HG02840 (cell line): ENCODE results near the gene GDF10.

Source experiments
- ATAC-seq: cut with Tn5 transposase; IDR thresholded peaks from one replicate; pipeline ENCODE4 v1.9.1; 2021; ENCODE audit warnings: mild to moderate bottlenecking, moderate library complexity, moderate number of reproducible peaks; ENCODE audit not compliant: unreplicated experiment, low FRiP score

The GDF10 gene

DNA sequence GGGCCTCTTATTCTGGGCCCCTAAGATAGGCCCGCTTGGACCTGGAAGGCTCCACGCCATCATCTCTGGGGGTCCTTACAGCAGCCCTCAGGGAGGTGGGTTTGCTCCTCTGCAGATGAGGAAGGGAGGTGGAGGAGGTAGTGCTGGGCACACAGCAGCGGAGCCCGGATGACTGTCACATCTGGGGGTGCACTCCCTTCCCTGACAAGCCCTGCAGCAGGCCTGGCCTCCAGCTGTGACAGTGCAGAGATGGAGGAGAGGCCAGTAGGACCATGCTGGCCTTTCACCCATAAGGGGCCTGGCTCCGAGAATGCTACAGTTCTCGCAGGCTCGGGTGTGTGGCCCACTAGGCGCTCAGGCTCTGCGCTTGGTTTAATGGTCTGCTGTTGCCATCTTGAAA is 31.5 kb downstream of the GDF10 start:
- no peak for ATAC-seq

DNA sequence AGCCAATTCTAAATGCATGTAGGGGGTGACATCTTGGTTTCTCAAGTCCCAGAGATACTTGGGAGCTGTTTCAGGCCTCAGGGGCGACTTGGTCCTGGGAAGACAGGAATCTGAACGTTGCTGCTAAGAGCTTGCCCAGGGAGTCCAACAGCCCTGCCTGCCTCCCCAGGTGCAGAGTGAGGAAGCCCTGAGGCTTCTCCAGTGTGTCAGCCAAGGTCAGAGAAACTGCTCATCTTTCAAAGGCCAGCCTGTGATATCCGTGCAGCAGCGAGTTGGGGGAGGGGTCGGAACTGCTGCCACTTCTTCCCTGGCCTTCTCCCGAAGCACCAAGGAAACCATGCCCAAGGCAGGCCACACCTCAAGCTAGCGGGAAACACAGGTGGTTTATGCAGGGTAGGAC is 32.0 kb downstream of the GDF10 start:
- no peak for ATAC-seq

DNA sequence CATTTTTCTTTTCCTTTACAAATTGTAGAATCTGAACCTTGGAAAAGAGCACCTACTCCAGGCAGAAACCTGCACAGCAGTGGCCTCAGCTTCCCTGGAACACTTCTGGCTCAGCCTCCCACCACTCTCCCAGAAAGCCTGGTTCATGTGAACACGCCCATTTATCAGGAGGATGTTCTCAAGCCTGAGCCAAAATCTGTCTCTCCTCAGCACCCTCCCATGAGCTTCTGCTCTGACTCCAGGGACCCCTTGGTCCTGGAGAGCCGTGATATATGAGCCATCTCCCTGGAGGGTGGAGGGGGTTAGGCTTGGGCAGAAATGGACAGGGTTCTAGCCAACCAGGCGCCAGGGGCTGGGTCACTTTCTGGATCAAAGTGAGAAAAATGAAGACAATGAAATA is 32.4 kb downstream of the GDF10 start:
- ATAC-seq, result no peak

DNA sequence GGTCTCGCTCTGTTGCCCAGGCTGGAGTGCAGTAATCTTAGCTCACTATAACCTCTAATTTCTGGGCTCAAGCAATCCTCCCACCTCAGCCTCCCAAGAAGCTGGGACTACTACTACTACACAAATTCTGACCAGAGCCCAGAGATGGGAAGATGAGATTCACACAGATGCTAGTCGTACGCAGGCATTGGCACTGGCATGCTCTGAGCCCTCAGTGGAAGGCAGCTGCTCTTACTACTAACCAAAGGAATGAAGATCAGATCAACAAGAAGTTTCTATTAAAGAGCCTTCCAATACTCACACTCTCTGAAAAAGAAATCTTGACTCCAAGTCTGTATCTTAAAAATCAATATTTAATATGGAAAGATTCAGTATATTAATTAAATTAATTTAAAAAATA is 32.9 kb downstream of the GDF10 start:
- ATAC-seq, result no peak

DNA sequence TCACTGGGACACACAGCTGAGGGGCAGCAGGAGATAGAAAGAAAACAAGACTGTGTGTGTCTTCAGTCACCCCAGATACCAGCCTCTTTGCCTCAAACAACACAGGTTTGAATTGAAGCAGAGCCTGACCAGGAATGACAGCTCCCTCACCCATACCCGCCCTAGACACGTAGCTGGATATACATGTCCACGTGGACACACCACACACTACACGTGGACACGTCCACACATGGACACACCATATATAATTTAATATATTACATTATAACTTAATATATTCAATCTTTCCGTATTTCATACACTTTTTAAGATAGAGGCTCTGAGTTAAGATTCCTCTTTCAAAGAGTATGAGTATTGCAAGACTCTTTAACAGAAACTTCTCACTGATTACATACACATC is 33.5 kb downstream of the GDF10 start:
- ATAC-seq, result no peak

DNA sequence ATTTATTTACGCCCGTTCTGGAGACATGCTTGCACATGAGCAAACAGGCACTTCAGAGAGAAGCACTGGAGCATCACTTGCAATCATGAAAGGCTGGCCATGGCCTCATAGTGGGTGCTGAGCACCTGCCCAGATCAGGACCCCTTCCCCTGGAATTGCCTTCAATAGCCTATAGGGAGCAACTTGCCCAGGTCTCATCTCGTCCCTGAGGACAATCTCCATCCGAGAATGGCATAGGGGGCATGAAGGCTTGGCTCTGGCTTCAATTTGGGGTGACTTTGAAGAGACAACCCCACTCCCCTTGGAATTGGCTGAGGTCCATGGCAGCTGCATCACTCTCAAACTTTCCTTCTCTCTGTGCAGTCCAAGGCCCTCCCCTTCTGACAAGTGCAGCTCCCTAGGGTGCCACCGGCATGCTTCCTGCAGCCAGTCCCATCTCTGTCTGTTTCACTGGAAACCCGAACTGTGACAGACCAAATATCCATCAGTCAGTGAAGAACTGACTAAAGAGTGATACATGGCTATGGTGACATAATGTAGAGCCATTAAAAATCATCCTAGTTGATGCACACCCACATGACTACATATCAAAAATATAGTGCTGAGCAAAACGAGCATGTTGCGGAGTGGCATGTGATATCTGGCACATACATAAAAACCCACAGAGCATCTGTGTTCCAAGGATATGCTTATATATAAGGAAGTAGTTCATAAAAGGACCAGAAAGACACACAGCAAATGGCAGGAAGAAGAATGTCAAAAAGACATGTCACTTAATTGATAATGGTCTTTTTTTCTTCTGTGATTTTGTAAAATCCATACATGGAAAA is 34.7 kb downstream of the GDF10 start:
- ATAC-seq, result no peak

DNA sequence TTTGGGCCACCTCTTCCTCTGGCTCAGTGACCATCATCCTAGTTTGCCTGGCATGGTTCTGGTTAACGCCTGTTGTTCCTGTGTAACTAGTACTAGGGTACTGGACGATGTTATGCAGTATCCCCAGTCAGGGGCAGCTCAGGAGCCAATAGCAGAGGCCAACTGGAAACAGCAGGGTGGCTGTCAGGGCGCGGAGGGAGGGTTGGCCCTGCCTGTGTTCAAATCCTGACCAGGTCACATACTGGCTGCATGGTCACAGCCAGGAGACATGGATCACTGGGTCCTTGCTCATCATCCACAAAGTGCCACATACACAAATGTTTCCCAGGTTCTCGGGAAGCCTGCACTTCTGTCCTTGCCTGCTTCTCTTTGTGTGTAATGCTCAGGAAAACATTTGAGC is 35.9 kb downstream of the GDF10 start:
- no peak for ATAC-seq

DNA sequence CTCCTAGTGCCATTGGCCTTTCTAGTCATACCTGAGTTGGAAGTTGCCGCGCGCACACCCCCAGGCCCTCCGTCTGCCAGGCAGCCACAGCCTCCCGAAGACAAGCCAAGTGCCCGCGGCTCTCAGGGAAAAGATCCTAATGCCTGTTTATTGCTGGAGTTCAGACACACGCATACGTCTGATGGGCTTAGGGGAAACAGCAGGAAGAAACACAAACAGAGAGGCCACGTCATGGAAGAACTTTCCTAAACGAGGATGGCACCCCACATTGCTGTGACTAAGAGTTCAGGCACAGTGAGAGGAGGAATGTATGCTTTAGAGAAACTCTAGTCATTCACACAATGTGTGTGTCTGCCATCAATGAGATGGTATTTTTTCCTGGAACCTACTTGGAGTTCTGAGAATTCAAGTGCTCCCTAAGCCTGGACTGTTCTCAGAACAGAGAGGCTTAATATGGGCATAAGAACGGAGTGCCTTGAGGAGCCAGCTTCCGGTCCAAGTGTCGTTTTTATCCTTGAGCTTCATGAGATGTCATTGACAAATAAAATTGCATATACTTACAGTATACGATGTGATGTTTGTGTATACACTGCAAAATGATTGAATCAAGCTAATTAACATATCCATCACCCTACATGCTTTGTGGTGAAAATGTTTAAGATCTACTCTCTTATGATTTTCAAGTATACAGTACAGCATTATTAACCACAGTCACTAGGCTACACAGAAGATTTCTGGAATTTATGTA is 36.6 kb downstream of the GDF10 start:
- no peak for ATAC-seq

DNA sequence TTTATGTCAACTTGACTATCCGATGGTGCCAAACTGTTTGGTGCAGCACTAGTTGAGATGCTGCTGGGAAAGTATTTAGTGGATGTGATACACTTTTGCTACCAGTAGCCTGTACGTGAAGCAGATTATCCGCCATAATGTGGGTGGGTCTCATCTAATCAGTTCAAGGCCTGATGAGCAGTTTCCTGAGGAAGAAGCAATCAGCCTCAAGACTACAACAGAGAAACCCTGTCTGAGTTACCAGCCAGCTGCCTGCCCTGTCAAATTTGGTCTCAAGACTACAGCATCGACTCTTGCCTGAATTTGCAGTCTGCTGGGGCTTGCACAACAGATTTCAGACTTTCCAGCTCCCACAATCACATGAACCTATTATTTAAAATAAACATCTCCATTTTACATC is 37.3 kb downstream of the GDF10 start:
- no peak for ATAC-seq

DNA sequence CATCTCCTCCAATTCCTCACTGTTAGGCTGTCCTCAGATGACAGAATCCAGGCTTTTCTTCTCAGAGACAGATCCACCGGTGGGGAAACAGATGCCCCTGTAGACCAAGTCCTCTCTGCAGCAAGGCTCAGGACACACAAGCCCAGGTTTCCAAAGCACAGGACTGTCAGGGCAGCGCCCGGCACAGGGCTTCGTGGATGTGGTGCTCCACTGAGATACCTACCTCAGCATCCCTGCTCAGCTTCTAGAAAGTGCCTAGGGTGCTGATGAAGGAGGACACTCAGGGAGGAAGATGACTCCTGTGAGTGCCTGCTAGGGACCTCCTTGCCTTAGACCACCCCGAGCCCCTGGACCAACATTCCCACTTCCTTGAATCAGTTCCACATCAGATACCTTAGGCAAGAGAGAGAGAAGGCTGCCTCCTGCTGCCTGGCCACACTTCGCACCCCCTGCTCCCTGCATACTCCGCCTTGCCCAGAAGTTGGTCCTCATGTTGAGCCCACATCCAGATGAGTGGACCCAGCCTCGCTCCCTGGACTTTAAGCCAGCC is 39.3 kb downstream of the GDF10 start:
- no peak for ATAC-seq

DNA sequence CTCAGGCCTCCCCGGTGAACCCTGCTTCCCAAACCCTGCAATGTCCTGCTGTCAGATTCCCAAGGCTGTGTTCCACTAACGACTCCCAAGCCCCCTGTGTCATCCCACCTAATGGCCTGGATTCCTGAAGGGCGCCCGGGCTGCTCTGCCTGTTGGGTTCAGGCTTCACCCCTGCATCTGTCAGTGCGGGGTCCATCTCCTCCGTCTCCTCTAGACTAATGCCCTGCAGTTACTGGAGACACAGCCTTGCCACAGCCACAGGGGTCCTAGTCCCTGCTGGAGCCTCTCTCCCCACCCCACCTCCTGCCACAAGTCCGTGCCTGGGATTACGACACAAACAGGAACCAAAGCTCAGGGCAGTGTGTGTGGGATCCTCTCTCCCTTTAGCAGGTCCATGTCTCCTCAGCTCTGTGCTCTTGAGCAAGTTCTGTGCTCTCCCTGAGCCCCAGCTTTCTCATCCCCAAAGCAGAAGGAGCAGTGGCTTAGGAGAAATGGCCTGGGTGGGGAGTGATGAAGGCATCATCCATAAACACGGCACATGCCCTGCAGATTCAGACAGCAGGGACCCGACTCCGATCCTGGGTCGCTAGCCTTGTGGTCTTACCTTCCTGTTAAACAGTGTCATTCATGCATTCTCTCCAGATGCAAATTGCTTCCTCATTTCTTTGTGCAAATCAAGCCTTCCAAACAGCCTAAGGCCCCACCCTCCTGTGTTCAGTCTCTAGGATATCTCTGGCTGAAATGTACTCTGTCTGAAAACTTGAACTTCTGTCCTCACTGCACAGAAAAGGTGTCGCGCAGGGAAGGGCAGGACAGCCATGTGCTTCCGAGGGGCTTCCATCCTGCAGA is 40.0 kb downstream of the GDF10 start:
- ATAC-seq, result no peak

DNA sequence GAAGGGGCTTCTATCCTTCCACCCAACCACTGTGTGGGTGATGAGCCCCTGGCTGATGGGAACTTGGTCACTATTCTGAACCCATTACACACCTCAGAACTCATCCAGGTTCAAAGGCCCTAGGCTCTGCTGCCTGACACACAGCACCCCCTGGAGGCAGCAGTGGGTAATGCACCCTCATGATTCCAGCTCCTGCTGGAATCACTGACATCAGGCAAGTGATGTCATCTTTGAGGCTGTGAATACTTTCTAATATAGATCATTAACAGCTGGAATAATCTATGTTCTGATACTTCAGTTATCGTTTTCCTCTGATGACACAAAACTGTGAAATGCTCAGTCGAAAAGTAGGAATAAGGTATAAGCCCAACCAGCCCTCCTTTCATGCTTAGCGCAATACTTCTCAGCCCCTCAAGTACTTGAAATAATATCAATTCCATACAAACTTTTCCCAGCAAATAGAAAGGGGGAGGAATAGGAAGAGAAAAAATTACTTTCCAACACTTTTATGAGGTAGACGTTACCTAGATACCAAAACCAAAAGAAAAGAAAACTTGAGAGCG is 40.7 kb downstream of the GDF10 start:
- no peak for ATAC-seq

DNA sequence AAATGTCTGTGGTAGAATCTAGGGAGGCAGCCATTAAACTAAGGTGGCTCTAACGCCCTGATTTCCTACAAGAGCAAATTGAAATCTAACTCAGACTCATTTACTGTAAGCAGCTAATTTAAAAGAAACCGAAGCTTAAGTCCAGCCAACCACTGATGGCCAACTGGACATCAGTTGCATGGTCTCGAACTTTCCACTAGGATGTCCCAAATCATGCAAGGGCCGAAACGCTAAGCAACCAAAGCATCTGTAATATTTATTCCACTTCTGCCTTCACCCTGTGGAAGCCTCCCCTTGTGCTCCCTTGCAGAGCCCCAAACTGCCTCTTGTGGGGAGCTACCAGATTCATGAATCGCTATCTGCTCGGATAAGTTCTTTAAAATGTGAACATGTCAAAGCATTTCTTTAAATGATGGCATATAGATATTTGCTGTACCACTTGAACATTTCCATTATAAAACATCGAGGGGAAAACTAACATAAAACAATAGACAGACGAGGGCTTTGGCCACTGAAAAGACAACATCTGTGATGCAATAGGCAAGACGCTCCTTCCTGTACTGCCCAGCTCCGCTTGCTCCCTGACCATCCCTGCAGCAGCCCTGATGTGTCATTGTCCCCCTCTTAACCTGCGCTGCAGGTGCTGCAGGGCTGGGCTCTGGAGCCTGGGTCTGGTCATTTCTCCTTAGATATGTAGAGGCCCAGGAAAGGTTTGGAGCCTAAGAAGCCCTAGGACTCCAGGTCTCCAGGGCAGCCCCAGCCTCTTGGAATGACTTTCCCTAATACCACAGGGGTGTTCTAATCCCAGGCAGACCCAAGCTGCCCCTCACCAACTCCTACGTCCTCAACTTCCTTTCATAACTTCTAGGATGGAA is 45.2 kb downstream of the GDF10 start:
- no peak for ATAC-seq

DNA sequence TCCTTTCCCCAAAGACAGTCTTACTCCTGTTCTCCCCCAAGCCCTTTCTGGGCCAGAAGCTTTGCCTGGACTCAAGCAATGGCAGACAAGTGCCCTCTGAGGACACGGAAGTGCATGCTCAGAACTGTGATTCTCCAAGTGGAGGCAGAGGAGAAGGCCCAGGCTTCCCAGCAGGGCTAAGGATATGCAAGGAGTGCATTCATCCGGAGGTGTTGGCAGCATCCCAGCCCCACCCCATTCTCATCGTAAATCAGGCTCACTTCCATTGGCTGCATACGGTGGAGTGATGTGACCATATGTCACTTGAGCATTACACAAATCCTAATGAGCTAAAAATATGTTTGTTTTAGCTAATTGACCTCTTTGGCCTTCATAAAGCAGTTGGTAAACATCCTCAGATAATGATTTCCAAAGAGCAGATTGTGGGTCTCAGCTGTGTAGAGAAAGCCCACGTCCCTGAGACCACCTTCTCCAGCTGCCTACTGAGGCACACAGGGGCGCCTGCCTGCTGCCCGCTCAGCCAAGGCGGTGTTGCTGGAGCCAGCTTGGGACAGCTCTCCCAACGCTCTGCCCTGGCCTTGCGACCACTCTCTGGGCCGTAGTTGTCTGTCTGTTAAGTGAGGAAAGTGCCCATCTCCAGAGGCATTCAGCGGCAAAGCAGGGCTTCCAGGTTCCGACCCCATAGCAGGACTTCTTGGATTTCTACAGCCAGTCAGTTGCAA is 46.7 kb downstream of the GDF10 start:
- no peak for ATAC-seq

DNA sequence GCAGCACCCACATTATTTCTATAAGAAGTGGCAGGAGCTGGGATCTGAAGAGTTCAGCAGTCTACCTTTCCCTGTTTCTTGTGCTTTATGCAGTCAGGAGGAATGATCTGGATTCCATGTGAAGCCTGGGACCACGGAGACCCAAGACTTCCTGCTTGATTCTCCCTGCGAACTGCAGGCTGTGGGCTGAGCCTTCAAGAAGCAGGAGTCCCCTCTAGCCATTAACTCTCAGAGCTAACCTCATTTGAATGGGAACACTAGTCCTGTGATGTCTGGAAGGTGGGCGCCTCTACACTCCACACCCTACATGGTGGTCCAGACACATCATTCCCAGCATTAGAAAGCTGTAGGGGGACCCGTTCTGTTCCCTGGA is 47.3 kb downstream of the GDF10 start:
- ATAC-seq, result no peak

DNA sequence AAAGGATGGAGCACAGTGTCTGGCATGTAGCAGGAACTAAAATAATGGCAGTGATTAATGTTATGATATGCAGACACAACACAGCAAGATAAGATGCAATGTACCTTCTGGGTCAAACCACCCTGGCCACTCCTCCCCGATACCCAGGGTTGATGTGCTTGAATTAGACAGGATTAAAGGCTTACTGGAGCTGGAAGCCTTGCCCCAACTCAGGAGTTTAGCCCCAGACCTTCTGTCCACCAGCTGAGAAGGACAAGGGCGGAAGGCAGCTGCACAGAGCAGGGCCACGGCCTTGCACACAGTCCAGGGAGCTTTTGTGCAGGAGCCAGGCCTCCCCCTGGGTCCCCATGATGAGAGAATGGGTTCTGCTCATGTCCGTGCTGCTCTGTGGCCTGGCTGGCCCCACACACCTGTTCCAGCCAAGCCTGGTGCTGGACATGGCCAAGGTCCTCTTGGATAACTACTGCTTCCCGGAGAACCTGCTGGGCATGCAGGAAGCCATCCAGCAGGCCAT is 48.2 kb downstream of the GDF10 start, which contains the start of gene RBP3:
Gene RBP3, plus strand, starts transcription at position 226 of the 514 bp plus-strand sequence. Its CDS starts 122 bp downstream, at position 348.
- ATAC-seq, result no peak

DNA sequence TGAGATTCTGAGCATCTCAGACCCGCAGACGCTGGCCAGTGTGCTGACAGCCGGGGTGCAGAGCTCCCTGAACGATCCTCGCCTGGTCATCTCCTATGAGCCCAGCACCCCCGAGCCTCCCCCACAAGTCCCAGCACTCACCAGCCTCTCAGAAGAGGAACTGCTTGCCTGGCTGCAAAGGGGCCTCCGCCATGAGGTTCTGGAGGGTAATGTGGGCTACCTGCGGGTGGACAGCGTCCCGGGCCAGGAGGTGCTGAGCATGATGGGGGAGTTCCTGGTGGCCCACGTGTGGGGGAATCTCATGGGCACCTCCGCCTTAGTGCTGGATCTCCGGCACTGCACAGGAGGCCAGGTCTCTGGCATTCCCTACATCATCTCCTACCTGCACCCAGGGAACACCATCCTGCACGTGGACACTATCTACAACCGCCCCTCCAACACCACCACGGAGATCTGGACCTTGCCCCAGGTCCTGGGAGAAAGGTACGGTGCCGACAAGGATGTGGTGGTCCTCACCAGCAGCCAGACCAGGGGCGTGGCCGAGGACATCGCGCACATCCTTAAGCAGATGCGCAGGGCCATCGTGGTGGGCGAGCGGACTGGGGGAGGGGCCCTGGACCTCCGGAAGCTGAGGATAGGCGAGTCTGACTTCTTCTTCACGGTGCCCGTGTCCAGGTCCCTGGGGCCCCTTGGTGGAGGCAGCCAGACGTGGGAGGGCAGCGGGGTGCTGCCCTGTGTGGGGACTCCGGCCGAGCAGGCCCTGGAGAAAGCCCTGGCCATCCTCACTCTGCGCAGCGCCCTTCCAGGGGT is 48.9 kb downstream of the GDF10 start:
- no peak for ATAC-seq

DNA sequence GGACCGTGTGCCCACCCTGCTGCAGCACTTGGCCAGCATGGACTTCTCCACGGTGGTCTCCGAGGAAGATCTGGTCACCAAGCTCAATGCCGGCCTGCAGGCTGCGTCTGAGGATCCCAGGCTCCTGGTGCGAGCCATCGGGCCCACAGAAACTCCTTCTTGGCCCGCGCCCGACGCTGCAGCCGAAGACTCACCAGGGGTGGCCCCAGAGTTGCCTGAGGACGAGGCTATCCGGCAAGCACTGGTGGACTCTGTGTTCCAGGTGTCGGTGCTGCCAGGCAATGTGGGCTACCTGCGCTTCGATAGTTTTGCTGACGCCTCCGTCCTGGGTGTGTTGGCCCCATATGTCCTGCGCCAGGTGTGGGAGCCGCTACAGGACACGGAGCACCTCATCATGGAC is 49.5 kb downstream of the GDF10 start:
- no peak for ATAC-seq
